Subcutaneous adipose tissue (tissue), 4 donors: ENCODE results near the gene CCDC18. TPM values are rescaled to one million over a fixed set of nuclear protein-coding genes. Genes with fewer than 3 reads are reported as not detected.

Experiments used
- total RNA-seq, 4 donors: library from RNA; depleted of rRNA; stranded (reverse); fragments of >200 nt; gene quantifications; one replicate each; pipeline ENCODE4 v1.1.0, GENCODE V29; 2016
- TF ChIP-seq, protein P1 (sequence below): fragments of 450-650 bp; IDR thresholded peaks from one replicate; pipeline ENCODE4 v1.5.1; 2016; ENCODE audit warnings: low read depth, mild to moderate bottlenecking, control low read depth, antibody characterized with exemption, moderate library complexity

Gene CCDC18
- total RNA-seq = 10 to 100 TPM; 11.7 to 18.5 (median 14.2) TPM

DNA sequence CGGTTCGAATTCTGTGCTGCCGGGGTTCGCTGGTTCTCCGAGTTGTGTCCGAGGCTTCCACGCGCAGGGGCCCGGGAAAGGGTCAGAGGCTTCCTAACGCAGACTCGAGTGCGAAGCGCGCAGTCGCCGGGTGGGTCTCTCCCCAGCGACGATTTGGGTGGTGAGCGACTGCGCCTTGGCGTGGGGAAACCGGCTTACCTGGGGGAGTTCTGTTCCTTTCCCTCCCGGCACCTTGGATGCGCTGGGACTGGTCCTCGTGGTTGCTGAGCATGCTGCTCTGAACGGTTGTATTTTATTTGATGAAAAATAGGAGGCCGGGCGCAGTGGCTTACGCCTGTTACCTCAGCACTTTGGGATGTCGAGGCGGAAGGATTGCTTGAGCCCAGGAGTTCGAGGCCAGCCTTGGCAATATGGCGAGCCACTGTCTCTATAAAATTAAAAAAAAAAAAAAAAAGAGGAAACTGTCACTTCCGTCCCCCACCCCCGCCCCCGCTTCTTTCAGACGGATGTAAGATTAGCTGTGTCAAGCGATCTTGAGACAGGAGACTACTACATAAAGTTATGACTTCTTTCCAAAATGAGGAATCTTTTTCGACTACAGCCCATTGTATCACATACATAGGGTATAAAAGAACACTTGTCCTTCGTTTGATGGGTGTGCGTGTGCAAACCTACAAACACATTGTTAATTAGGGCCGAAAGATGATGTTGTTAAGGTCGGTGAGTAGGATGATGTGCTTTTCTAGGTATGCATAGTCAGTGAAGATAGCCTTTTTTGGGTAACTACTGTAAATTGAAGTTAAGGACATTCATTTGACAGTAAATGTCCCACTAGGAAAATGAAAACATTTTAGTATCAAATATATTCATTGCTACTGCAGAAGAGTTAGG lies at the start of gene CCDC18:
CCDC18 (plus strand) TSS at position 2 of the 891 bp plus-strand sequence. CDS start 2,638 bp downstream, outside the sequence.
- TF ChIP-seq, protein P1, sequence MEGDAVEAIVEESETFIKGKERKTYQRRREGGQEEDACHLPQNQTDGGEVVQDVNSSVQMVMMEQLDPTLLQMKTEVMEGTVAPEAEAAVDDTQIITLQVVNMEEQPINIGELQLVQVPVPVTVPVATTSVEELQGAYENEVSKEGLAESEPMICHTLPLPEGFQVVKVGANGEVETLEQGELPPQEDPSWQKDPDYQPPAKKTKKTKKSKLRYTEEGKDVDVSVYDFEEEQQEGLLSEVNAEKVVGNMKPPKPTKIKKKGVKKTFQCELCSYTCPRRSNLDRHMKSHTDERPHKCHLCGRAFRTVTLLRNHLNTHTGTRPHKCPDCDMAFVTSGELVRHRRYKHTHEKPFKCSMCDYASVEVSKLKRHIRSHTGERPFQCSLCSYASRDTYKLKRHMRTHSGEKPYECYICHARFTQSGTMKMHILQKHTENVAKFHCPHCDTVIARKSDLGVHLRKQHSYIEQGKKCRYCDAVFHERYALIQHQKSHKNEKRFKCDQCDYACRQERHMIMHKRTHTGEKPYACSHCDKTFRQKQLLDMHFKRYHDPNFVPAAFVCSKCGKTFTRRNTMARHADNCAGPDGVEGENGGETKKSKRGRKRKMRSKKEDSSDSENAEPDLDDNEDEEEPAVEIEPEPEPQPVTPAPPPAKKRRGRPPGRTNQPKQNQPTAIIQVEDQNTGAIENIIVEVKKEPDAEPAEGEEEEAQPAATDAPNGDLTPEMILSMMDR = no peak

DNA sequence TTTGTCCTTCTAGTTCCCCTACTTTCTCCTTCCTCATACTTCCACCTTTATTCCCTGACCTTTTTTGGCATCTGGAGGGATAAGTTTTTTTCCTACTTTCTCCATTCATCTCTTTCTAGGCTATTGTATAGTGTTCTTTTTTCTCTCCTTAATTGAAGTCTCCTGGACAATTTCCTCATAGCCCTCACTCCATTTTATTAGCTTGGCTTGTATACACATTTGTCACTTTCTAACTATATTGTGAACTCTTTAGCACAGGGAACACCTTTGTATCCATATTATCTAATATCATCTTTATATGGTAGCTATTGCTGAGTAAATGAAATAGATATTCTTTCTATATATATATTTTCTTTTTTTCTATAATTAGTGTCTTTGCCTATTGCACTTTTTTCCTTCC lies 47.9 kb upstream of the CCDC18 start:
- TF ChIP-seq, protein P1 = no peak

- TF ChIP-seq, protein P1 = no peak
Measured at GRCh38 chr1:93136445-93136844, 44.1 kb upstream of the CCDC18 start.

DNA sequence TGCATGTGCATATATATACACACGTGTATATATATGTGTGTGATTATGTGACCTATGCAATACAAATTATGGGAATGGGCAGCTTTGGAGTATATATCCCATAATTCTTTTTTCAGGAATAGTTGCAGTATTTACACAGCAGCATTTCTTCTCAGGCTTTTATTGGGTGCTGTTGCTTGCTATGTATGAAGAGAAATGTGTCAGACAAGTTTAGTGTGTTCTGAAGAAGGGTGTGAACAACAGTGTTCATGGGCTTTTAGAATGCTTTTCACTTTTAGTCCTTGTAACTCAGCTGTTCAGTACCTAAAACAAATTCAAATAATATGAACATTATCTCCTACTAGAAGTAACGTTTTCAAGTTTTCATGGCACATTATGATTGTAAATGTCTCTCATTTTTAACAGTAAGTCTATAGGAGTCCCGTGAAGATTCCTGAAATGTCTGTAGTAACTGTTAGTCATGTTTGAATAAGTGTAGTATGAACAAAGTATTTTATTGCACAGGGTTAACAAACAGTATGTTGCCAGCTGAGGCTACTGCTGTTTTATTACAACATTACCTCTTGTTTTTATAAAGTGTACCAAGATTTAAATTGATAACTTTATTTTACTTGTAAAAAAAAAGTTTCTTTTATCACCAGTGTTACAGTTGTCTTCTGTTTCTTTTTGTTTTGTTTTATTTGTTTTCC lies 42.8 kb upstream of the CCDC18 start:
- TF ChIP-seq, protein P1 = no peak

GRCh38 chr1:93140106-93140505 lies 40.4 kb upstream of the CCDC18 start:
- TF ChIP-seq, protein P1 = no peak

- TF ChIP-seq, protein P1 = no peak
Measured at GRCh38 chr1:93142161-93142560, 38.4 kb upstream of the CCDC18 start.

DNA sequence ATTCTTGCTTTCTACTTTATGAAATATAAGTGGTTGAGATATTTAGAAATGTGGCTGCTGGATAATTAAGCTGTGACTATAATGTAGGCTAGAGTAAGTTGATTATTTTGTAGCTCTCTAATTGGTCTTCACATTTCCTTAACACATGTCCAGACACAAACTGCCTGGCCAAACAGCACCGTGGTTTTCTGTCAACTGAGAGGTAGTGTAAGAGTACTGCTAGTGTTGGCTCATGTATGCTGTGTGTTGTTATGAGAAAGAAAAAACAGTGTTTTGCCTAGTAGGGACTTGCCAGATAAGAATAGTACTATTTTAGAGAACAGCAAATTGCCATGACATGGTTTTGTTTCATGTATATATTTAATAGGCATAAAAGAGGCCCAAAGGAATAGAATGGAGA lies 37.4 kb upstream of the CCDC18 start:
- TF ChIP-seq, protein P1 = no peak
